HT-29 (cell line): ENCODE data around the gene CD53. TPM values are rescaled to one million over a fixed set of nuclear protein-coding genes. Genes with fewer than 3 reads are reported as not detected.
"Not testable (repeated sequence)": the region's sequence is repeated elsewhere in the genome, so short reads cannot be mapped to it uniquely, and the experiment has no call there.

Experiments used
- DNase-seq: peaks from one replicate; pipeline ENCODE4 v3.0.0-alpha.2; 2015; ENCODE audit warnings: low spot score
- total RNA-seq: library from RNA; depleted of rRNA; stranded (reverse); fragments of >200 nt; shearing (Covaris generic); gene quantifications from 2 replicates; pipeline ENCODE4 v1.2.3, GENCODE V29; 2014; rRNA removed

CD53 gene
- total RNA-seq: not detected in 2 replicates

- DNase-seq: no peak
Measured at GRCh38 chr1:110872745-110873720, at the start of gene CD53. Gene CD53, plus strand, starts transcription at chr1:110873148. Its CDS starts 18,261 bp downstream, at chr1:110891409.

- no peak for DNase-seq
Measured at GRCh38 chr1:110824192-110824591, 48.8 kb upstream of the CD53 start.

- peak; percentile 63 for DNase-seq
Measured at GRCh38 chr1:110829955-110830553, 42.9 kb upstream of the CD53 start.

GRCh38 chr1:110833779-110834178 is 39.2 kb upstream of the CD53 start:
- DNase-seq: not testable (repeated sequence)

GRCh38 chr1:110846861-110847260 is 26.1 kb upstream of the CD53 start:
- no peak for DNase-seq

GRCh38 chr1:110850145-110850544 is 22.8 kb upstream of the CD53 start:
- DNase-seq: no peak

- peak; percentile 3 for DNase-seq
Measured at GRCh38 chr1:110850627-110851026, 22.3 kb upstream of the CD53 start.

- DNase-seq: no peak
Measured at GRCh38 chr1:110853135-110853534, 19.8 kb upstream of the CD53 start.

GRCh38 chr1:110856410-110856809 is 16.5 kb upstream of the CD53 start:
- no peak for DNase-seq

GRCh38 chr1:110857964-110858948 is 14.7 kb upstream of the CD53 start:
- DNase-seq: no peak

- DNase-seq: no peak
Measured at GRCh38 chr1:110859062-110859461, 13.9 kb upstream of the CD53 start.

- no peak for DNase-seq
Measured at GRCh38 chr1:110860174-110860573, 12.8 kb upstream of the CD53 start.

GRCh38 chr1:110860620-110861019 is 12.3 kb upstream of the CD53 start:
- not testable (repeated sequence) for DNase-seq

GRCh38 chr1:110861942-110862341 is 11.0 kb upstream of the CD53 start:
- DNase-seq: not testable (repeated sequence)

GRCh38 chr1:110864287-110864686 is 8.7 kb upstream of the CD53 start:
- no peak for DNase-seq

- DNase-seq: no peak
Measured at GRCh38 chr1:110870721-110871388, 2.1 kb upstream of the CD53 start.

- no peak for DNase-seq
Measured at GRCh38 chr1:110872366-110872744, 593 bp upstream of the CD53 start.

- DNase-seq: no peak
Measured at GRCh38 chr1:110873856-110874255, 908 bp downstream of the CD53 start.

GRCh38 chr1:110874324-110875215 is 1.6 kb downstream of the CD53 start:
- DNase-seq: no peak

GRCh38 chr1:110875216-110875731 is 2.3 kb downstream of the CD53 start:
- peak; percentile 7 for DNase-seq
